Mesendoderm (in vitro differentiated cells): Measurements from ENCODE around the gene ZNF618.

ENCODE experiments used
- DNase-seq: peaks from one replicate; pipeline ENCODE4 v3.0.0; 2013
- H2AK5ac ChIP-seq: 2 replicates; pipeline ENCODE4 v1.6.1; 2013; ENCODE audit warnings: low read length, inconsistent platforms
- H2BK120ac ChIP-seq: 2 replicates; pipeline ENCODE4 v1.6.1; 2013; ENCODE audit warnings: low read depth, mild to moderate bottlenecking, low read length, moderate library complexity, mixed read lengths
- H2BK15ac ChIP-seq: replicated peaks from 2 replicates; pipeline ENCODE4 v1.6.1; 2013; ENCODE audit warnings: low read depth, mild to moderate bottlenecking, moderate library complexity
- H2BK5ac ChIP-seq: 2 replicates; pipeline ENCODE4 v1.6.1; 2013; ENCODE audit warnings: low read length, inconsistent platforms
- H3K18ac ChIP-seq: 2 replicates; pipeline ENCODE4 v1.6.1; 2013; ENCODE audit warnings: mild to moderate bottlenecking, low read length, mixed read lengths
- H3K23ac ChIP-seq: one replicate; pipeline ENCODE4 v1.6.1; 2013; ENCODE audit warnings: low read length
- H3K27ac ChIP-seq: 2 replicates; pipeline ENCODE4 v1.5.1; 2013; ENCODE audit warnings: low read depth, mild to moderate bottlenecking, inconsistent platforms, low read length, moderate library complexity
- H3K27me3 ChIP-seq: 2 replicates; pipeline ENCODE4 v1.6.1; 2013; ENCODE audit warnings: low read length, control low read depth, mild to moderate bottlenecking, inconsistent platforms; ENCODE audit not compliant: insufficient read depth, poor library complexity
- H3K36me3 ChIP-seq: 2 replicates; pipeline ENCODE4 v1.6.1; 2013; ENCODE audit warnings: low read length, inconsistent platforms; ENCODE audit not compliant: control insufficient read depth, insufficient read depth
- H3K4ac ChIP-seq: one replicate; pipeline ENCODE4 v1.6.1; 2013; ENCODE audit warnings: low read depth, mild to moderate bottlenecking, low read length, moderate library complexity
- H3K4me1 ChIP-seq: 2 replicates; pipeline ENCODE4 v1.6.1; 2013; ENCODE audit warnings: low read depth, low read length, inconsistent platforms; ENCODE audit not compliant: control insufficient read depth
- H3K4me2 ChIP-seq: 2 replicates; pipeline ENCODE4 v1.6.1; 2013; ENCODE audit warnings: low read length
- H3K4me3 ChIP-seq: 2 replicates; pipeline ENCODE4 v1.5.1; 2013; ENCODE audit warnings: mild to moderate bottlenecking, low read length
- H3K56ac ChIP-seq: one replicate; pipeline ENCODE4 v1.6.1; 2013; ENCODE audit warnings: low read length
- H3K79me1 ChIP-seq: 2 replicates; pipeline ENCODE4 v1.6.1; 2013; ENCODE audit warnings: low read length, inconsistent platforms
- H3K79me2 ChIP-seq: 2 replicates; pipeline ENCODE4 v1.6.1; 2013; ENCODE audit warnings: mild to moderate bottlenecking, low read length; ENCODE audit not compliant: control insufficient read depth, insufficient read depth
- H3K9ac ChIP-seq: 2 replicates; pipeline ENCODE4 v1.6.1; 2013; ENCODE audit warnings: low read length, inconsistent platforms
- H4K5ac ChIP-seq: one replicate; pipeline ENCODE4 v1.6.1; 2013; ENCODE audit warnings: low read length
- H4K8ac ChIP-seq: one replicate; pipeline ENCODE4 v1.6.1; 2013; ENCODE audit warnings: low read depth, mild to moderate bottlenecking, control low read depth, low read length, moderate library complexity
- WGBS: extraction: QIAGEN DNeasy Blood & Tissue Kit; methylation state at CpG from one replicate; pipeline ENCODE4 v1.1.7; 2013; ENCODE audit warnings: low lambda C conversion rate, missing lambda C conversion rate; ENCODE audit not compliant: insufficient coverage; ENCODE audit errors: extremely low coverage; 5-methylcytosine and 5-hydroxymethylcytosine counted together

Gene ZNF618

DNA sequence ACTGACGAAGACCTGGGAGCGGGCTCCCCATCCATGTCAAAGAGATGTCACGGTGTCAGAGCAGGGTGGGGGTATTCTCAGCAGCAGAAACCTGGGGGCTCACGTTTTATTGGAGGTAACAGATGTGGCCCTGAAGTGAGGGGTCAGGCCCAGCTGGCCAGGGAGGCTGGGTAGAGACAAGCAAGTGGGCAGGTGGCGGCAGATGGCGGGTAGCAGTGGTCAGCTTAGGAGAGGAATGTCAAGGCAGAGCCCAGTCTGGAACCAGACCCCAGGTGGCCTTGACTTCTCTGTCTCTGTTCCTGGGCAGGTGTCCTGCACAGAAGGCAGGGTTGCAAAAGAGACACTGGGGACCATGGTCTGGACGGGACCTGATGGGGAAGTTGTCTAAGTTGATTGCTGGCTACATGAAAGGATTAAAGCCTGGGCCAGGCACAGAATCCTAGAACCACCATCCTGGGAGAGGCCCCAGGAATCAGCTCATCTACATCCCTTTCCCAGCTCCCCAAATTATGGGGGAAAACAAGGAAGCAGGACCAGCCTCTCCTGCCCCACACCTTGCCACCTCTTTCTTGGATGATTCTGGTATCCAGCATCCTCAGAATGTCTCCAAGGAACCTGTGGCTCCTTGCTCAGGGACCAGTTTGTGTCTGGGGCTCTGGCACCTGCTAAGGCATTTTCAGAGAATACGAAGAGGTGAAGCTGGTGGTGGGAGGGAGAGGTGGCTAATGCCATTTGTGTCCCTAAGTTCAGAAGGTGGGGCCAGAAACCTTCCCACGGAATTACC lies 129.5 kb downstream of the ZNF618 start:
- Histone ChIP-seq H3K79me2 (no peaks in the 10 kb centered on the region), H3K4me2 (no peak overlapping the region), H3K23ac (no peak overlapping the region), H2BK15ac (no peak overlapping the region), H4K5ac (no peak overlapping the region), H3K9ac (no peak overlapping the region), H3K27me3 (no peaks in the 10 kb centered on the region), H3K4me1 (no peaks in the 10 kb centered on the region), H2BK120ac (no peak overlapping the region), H3K79me1 (no peaks in the 10 kb centered on the region), H3K36me3 (peaks cover 3% of the 10 kb centered on the region), H3K56ac (no peak overlapping the region), H3K4me3 (no peak overlapping the region), H3K18ac (no peak overlapping the region), H2AK5ac (no peak overlapping the region), H3K27ac (no peak overlapping the region), H4K8ac (no peak overlapping the region), H3K4ac (no peak overlapping the region), H2BK5ac (no peak overlapping the region)
- no peak for DNase-seq
- WGBS: no CpG with 5 or more reads among the region's 9 CpGs

DNA sequence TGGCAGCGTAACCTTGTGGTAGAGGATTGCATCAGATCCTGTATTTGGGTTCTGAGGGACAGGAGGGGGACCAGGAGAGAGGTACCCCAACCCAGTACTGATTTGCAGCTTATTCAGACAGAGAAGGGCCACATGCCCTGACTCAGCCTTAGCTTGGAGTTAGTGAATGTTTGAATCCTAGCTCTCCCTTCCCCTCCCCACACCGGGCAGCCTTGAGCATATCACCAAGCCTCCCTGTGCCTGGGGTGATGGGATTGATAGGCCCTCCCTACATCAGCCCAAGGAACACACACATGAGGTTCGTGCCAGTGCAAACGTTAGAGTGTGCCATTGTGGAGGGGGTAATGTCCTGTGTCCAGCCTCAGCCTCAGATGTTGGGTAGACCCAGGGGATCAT lies 130.0 kb downstream of the ZNF618 start:
- no peak overlapping the region for H2BK120ac ChIP-seq
- H3K9ac ChIP-seq: no peak overlapping the region
- WGBS: no CpG with 5 or more reads among the region's 4 CpGs

GRCh38 chr9:114006931-114007691 lies 131.0 kb downstream of the ZNF618 start:
- H4K8ac ChIP-seq: no peak overlapping the region
- no peak overlapping the region for H3K23ac ChIP-seq
- no peak overlapping the region for H3K4me3 ChIP-seq
- no peak overlapping the region for H3K56ac ChIP-seq
- H3K4me1 ChIP-seq: no peaks in the 10 kb centered on the region
- no peaks in the 10 kb centered on the region for H3K27me3 ChIP-seq
- H2BK5ac ChIP-seq: no peak overlapping the region
- H3K27ac ChIP-seq: no peak overlapping the region
- no peaks in the 10 kb centered on the region for H3K79me2 ChIP-seq
- H2BK15ac ChIP-seq: no peak overlapping the region
- no peak overlapping the region for H2BK120ac ChIP-seq
- H4K5ac ChIP-seq: no peak overlapping the region
- no peak overlapping the region for H3K9ac ChIP-seq
- H3K36me3 ChIP-seq: peaks cover 3% of the 10 kb centered on the region
- DNase-seq: no peak
- H3K4me2 ChIP-seq: no peak overlapping the region
- H2AK5ac ChIP-seq: no peak overlapping the region
- H3K18ac ChIP-seq: no peak overlapping the region
- no peaks in the 10 kb centered on the region for H3K79me1 ChIP-seq
- no CpG with 5 or more reads among the region's 10 CpGs for WGBS
- H3K4ac ChIP-seq: no peak overlapping the region

More for the DNA sequence above, 130.0 kb downstream of the ZNF618 start:
- Histone ChIP-seq H3K56ac (no peak overlapping the region), H2BK5ac (no peak overlapping the region), H3K79me1 (no peaks in the 10 kb centered on the region), H3K79me2 (no peaks in the 10 kb centered on the region), H3K4me1 (no peaks in the 10 kb centered on the region), H3K4ac (no peak overlapping the region), H3K27me3 (no peaks in the 10 kb centered on the region), H3K36me3 (peaks cover 3% of the 10 kb centered on the region), H3K27ac (no peak overlapping the region), H2BK15ac (no peak overlapping the region), H2AK5ac (no peak overlapping the region), H3K4me2 (no peak overlapping the region), H3K23ac (no peak overlapping the region), H3K18ac (no peak overlapping the region), H4K8ac (no peak overlapping the region), H4K5ac (no peak overlapping the region), H3K4me3 (no peak overlapping the region)
- no peak for DNase-seq

- Histone ChIP-seq H2BK5ac (no peak overlapping the region), H2BK15ac (no peak overlapping the region), H3K4me2 (no peak overlapping the region), H3K9ac (no peak overlapping the region), H4K8ac (no peak overlapping the region), H3K18ac (no peak overlapping the region), H3K36me3 (peaks cover 3% of the 10 kb centered on the region), H3K4me3 (no peak overlapping the region), H3K79me1 (no peaks in the 10 kb centered on the region), H3K27me3 (no peaks in the 10 kb centered on the region), H3K23ac (no peak overlapping the region), H3K27ac (no peak overlapping the region), H3K4me1 (no peaks in the 10 kb centered on the region), H2AK5ac (no peak overlapping the region), H3K79me2 (no peaks in the 10 kb centered on the region), H3K56ac (no peak overlapping the region), H2BK120ac (no peak overlapping the region), H4K5ac (no peak overlapping the region), H3K4ac (no peak overlapping the region)
- no CpG with 5 or more reads among the region's 18 CpGs for WGBS
- DNase-seq: no peak
Measured at GRCh38 chr9:114007991-114008666, 132.0 kb downstream of the ZNF618 start.

GRCh38 chr9:114008667-114009410 lies 132.7 kb downstream of the ZNF618 start:
- DNase-seq: no peak
- peaks cover 3% of the 10 kb centered on the region for H3K36me3 ChIP-seq

More at GRCh38 chr9:114008667-114009410, 132.7 kb downstream of the ZNF618 start:
- H4K8ac ChIP-seq: no peak overlapping the region
- no peaks in the 10 kb centered on the region for H3K27me3 ChIP-seq
- no peak overlapping the region for H2AK5ac ChIP-seq
- no peaks in the 10 kb centered on the region for H3K4me1 ChIP-seq
- H3K79me2 ChIP-seq: no peaks in the 10 kb centered on the region
- H3K4ac ChIP-seq: no peak overlapping the region
- no peak overlapping the region for H4K5ac ChIP-seq
- H3K27ac ChIP-seq: no peak overlapping the region
- H3K9ac ChIP-seq: no peak overlapping the region
- no peak overlapping the region for H3K56ac ChIP-seq
- no CpG with 5 or more reads among the region's 9 CpGs for WGBS
- no peak overlapping the region for H2BK15ac ChIP-seq
- no peak overlapping the region for H3K23ac ChIP-seq
- H3K4me2 ChIP-seq: no peak overlapping the region
- H2BK120ac ChIP-seq: no peak overlapping the region
- H3K18ac ChIP-seq: no peak overlapping the region
- no peak overlapping the region for H3K4me3 ChIP-seq
- H3K79me1 ChIP-seq: no peaks in the 10 kb centered on the region
- H2BK5ac ChIP-seq: no peak overlapping the region
